GM18520 (cell line): ENCODE data around the gene PEX7.
"Not testable (repeated sequence)": the region's sequence is repeated elsewhere in the genome, so short reads cannot be mapped to it uniquely, and the experiment has no call there.

Source experiments
- ATAC-seq: cut with Tn5 transposase; IDR thresholded peaks from one replicate; pipeline ENCODE4 v1.9.1; 2021; ENCODE audit not compliant: unreplicated experiment

PEX7 gene

GRCh38 chr6:136947037-136947436, 124.6 kb downstream of the PEX7 start:
- no peak for ATAC-seq

GRCh38 chr6:136949957-136950356, 127.6 kb downstream of the PEX7 start:
- ATAC-seq = not testable (repeated sequence)

- no peak for ATAC-seq
Observed at GRCh38 chr6:136950436-136951126, 128.2 kb downstream of the PEX7 start.

GRCh38 chr6:136952714-136953260, 130.4 kb downstream of the PEX7 start:
- no peak for ATAC-seq

DNA sequence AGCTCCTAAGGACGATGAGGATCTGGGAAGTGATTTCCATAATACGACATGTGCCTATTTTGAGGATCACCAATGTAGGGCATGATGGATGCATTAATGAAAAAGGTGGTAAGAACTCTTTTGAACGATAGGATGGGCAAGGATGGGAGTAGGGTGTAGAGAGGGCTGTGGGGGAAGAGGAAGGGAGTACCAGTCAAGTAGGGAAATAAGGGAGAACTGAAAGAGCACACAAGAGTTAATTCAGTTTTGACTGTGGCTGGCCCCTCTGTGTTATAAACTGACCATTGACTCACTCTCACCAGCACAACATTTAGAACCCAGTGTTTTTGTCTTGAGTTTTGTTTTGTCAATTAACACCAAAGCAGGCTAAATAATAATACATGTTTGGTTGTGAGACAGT, 132.7 kb downstream of the PEX7 start:
- ATAC-seq = no peak

GRCh38 chr6:136956590-136957544, 134.5 kb downstream of the PEX7 start:
- no peak for ATAC-seq

GRCh38 chr6:136958168-136958567, 135.8 kb downstream of the PEX7 start:
- ATAC-seq = no peak

DNA sequence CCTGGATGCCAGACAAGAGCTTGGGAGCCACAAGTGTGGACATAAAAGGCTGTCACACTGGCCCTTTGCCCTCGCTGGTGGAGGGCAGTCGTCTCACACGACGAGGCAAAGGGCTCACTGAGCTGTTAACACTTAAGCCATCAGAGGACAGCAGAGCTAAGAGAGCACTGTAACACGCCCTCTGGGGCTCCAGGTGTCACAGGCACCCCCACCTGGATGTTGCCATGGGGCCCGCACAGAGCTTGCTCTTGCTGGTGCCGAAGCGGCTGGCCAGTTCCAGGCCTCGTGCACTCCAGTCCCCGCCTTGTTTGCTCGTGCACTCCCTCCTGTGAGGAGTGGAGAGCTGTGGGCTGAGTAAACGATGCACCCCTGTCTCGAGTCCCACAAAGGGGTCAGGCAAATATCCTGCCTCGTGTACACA, 137.1 kb downstream of the PEX7 start:
- ATAC-seq = no peak

- ATAC-seq = not testable (repeated sequence)
Observed at GRCh38 chr6:136959935-136960334, 137.5 kb downstream of the PEX7 start.

DNA sequence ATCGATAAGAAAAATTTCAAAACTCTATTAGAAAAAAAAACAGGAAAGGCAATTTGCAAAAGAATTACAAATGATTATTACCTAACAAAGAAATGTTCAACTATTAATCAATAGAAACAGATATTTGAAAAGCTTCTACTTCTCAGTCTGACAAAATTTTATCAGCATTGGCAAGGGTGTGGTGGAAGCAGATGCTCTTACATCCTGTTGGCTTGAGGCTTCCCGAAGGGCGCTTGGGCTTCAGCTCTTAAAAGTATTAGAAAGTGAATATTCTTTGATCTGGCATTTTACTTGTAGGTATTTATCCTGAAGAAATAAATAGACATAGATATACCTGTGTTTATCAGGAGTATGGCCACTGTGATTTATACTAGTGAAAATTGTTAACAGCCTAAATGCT, 138.4 kb downstream of the PEX7 start:
- ATAC-seq = no peak

GRCh38 chr6:136961848-136962247, 139.5 kb downstream of the PEX7 start:
- ATAC-seq = no peak

DNA sequence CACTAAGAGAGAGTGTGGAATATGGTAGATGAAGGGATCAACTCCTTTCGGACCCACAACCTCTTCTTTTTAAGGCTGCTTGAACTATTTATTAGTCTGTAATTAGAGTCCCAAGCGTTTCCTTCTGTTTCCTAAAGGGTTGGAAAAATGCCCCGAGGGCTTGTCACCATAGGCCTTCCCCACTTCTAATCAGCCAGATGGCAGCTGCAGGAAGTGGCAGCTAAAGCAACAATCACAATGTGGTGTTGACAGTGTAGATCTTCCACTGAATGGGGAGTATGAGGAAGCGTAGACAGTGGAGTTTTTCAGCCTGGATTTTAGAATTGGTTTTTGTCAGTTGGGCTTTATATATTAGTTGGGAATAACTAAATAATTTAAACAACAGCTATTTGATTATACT, 140.3 kb downstream of the PEX7 start:
- ATAC-seq = no peak

DNA sequence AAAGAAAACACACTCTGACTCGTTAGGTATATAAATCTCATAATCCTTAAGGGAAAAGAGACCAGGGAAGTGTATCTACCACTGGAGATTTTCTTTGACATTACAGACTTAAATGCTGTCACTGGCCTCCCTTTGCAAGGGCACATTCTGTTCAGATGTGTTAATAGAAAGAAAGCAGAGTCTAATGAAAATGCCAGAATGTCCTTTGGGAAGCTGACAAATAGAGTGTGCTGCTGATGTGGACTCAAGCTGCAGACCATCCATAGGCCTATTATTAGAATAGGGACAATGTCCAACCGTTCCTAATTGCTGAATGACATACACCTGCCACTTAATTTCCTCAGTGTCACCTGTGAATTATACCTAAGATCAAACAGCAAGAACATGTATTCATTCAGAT, 140.9 kb downstream of the PEX7 start:
- ATAC-seq = no peak
